Gastroesophageal sphincter (tissue), 3 donors: ENCODE results near the gene NRXN3.

ENCODE experiments used
- EP300 ChIP-seq: sonication (generic); formaldehyde crosslinking; IDR thresholded peaks from one replicate; pipeline ENCODE4 v1.6.1; 2017; ENCODE audit warnings: antibody characterized with exemption, mild to moderate bottlenecking
- POLR2AphosphoS5 ChIP-seq: sonication (generic); formaldehyde crosslinking; IDR thresholded peaks from one replicate; pipeline ENCODE4 v1.6.1; 2017; ENCODE audit warnings: antibody characterized with exemption
- TF ChIP-seq, protein P1 (sequence below), 4 experiments: fragments of 200-600 bp in 2 of 4; fragments of 450-650 bp in 2 of 4; sonication (generic) in 1 of 4; IDR thresholded peaks; one replicate each; pipeline ENCODE4 v1.5.1; 2017 to 2019; ENCODE audit warnings: antibody characterized with exemption in 4 of 4, mild to moderate bottlenecking in 2 of 4, moderate library complexity in 2 of 4

GRCh38 chr14:78690836-78691235 lies 520.7 kb downstream of the NRXN3 start:
- TF ChIP-seq, protein P1, sequence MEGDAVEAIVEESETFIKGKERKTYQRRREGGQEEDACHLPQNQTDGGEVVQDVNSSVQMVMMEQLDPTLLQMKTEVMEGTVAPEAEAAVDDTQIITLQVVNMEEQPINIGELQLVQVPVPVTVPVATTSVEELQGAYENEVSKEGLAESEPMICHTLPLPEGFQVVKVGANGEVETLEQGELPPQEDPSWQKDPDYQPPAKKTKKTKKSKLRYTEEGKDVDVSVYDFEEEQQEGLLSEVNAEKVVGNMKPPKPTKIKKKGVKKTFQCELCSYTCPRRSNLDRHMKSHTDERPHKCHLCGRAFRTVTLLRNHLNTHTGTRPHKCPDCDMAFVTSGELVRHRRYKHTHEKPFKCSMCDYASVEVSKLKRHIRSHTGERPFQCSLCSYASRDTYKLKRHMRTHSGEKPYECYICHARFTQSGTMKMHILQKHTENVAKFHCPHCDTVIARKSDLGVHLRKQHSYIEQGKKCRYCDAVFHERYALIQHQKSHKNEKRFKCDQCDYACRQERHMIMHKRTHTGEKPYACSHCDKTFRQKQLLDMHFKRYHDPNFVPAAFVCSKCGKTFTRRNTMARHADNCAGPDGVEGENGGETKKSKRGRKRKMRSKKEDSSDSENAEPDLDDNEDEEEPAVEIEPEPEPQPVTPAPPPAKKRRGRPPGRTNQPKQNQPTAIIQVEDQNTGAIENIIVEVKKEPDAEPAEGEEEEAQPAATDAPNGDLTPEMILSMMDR (IDR thresholded peaks at IDR 0.05): no peak
- TF ChIP-seq EP300 (no peak), POLR2AphosphoS5 (no peak)
